NCI-H2196 treated with DMSO at 0.1 percent for 48 hours (cell line): ENCODE data around the gene CACNB4.
"Not testable (repeated sequence)": the region's sequence is repeated elsewhere in the genome, so short reads cannot be mapped to it uniquely, and the experiment has no call there.

Experiments used
- DNase-seq: peaks from one replicate; lab custom pipeline; 2025; ENCODE audit not compliant: unreplicated experiment; lab: John Stamatoyannopoulos, UW

The CACNB4 gene

DNA sequence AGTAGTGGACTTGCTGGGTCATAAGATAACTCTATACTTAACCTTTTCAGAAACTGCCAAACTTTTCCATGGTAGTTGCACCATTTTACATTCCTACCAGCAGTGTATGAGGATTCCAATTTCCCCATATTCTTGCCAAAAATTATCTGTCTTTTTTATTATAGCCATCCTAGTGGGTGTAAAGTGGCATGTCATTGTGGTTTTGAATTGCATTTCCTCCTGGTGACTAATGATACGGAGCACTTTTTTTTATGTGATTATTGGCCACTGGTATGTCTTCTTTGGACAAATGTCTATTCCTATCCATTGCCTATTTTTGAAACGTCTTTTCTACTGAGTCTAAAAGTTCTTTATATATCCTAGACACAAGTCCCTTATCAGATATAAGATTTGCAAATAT lies 44.3 kb downstream of the CACNB4 start:
- DNase-seq: no peak

DNA sequence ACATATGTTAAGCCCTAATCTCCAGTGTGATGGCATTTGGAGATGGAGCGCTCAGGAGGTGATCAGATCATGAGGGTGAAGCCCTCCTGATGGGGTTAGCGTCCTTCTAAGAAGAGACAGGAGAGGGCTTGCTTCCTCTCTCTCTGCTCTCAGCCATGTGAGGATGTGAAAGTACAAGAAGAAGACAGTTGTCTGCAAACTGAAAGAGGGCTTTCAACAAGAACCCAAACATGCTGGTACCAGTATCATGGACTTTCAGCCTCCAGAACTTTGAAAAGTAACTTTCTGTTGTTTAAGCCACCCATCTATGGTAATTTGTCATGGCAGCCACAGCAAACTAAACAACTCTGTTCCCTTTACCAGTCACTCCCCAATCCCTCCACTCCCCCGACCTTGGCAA lies 47.4 kb downstream of the CACNB4 start:
- DNase-seq: no peak

DNA sequence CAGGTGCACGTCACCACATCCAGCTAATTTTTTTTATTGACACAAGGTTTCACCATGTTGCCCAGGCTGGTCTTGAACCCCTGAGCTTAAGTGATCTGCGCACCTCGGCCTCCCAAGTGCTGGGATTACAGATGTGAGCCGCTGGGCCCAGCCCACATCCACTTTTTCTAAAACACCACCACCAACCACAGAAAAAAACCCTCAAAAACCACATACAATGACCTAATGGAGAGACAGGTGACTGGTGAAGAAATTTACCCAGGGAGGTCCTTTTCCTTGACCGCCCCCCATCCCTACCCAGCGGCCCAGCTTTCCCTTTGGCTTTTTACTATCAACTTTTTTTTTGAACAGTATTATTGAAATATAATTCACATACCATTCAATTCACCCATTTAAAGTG lies 47.9 kb downstream of the CACNB4 start:
- DNase-seq: no peak

DNA sequence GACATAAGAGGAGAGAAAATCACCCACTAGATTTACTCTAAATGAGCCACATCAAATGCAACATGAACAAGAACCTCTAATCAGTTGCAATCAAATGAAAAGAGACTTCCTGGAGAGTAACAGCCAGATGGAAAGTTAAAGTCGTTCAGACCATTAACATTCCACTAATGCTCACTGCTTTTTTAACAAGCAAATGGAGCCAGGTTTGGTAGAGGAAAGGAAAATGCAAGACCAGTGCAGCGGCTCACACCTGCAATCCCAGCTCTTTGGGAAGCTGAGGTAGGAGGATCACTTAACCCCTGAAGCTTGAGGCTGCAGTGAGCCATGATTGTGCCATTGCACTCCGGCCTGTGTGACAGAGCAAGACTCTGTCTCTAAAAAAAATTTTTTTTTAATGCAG lies 48.5 kb downstream of the CACNB4 start:
- DNase-seq: no peak

DNA sequence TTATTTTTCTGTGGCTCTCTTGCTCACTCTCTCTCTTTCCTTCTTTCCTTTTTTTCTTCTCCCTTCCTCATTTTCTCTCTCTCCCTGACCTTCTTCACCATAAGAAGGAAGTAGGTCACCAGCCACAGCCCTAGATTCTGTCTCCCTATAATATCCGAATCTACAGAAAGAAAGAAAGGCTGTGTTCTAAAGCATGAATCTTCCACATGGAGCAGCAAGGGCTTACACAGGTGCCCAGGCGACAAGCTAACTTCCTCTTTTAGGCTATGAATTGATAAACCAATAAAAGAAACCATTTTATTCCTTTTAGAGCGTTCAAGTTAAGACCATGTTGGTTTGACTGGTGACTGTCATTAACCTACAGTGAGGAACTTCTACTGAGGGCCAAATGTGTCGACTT lies 49.3 kb downstream of the CACNB4 start:
- DNase-seq: no peak

DNA sequence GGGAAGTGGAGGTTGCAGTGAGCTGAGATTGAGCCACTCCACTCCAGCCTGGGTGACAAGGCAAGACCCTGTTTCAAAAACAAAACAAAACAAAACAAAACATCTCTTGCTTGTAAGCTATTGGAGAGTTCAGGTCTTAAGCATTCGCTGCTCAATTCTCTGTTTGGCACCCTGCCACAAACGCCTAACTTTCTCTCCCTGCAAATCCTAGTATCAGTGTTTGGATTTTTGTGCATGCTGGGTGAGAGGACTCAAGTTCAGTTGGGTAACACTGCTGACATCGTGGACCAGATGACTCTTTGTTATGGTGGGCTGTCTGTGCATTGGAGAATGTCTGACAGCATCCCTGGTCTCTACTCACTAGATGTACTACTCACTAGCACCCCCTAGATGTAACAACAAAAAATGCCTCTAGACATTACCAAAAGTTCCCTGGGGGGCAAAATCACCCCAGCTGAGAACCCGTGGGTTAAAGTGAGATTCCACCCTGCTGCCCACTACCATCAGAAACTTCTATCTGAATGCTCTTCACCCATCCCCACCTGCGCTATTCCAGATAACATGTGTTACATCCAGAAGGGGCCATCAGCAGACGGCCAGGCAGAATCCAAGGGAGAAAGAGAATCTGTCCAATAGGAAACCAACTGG lies 50.9 kb downstream of the CACNB4 start:
- no peak for DNase-seq

DNA sequence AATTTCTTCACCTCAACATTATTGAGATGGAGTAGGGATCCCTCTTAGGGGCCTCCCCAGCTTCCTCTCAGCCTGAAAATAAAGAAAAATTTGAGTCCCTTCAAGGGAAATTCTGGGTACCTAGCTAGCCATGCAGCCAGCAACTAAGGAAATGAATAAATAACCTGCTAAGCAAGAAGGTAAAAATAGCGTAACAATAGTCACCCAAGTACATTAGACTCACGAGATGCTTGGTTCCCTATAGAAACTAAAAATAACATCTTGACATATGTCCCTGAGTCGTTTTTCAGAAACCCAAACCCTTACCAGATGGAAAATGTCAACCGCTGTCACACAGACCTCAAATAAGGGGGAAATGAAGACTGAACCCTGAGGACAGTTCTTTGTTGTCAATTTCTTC lies 51.9 kb downstream of the CACNB4 start:
- no peak for DNase-seq

DNA sequence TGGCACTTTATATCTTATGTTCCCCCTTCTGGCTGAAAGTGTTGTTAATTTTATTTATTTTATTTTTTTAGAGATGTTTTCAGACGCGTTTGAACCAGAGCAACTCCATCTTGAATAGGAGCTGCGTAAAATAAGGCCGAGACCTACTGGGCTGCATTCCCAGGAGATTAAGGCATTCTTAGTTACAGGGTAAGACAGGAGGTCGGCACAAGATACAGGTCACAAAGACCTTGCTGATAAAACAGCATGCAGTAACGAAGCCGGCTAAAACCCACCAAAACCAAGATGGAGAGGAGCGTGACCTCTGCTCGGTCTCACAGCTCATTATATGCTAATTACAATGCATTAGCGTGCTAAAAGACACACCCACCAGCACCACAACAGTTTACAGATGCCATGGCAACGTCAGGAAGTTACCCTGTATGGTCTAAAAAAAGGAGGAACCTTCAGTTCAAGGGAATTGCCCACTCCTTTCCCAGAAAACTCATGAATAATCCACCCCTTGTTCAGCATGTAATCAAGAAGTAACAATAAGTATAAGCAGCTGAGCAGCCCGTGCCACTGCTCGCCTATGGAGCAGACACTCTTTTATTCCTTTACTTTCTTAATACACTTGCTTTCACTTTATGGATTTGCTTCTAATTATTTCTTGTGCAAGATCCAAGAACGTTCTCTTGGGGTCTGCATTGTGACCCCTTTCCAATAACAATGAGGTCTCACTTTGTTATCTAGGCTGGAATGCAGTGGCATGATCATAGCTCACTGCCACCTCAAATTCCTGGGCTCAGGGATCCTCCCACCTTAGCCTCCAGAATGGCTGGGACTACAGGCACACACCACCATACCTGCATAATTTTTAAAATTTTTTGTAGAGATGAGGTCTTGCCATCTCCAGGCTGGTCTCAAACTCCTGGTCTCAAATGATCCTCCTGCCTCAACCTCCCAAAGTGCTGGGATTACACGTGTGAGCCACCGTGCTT lies 55.9 kb downstream of the CACNB4 start:
- no peak for DNase-seq

DNA sequence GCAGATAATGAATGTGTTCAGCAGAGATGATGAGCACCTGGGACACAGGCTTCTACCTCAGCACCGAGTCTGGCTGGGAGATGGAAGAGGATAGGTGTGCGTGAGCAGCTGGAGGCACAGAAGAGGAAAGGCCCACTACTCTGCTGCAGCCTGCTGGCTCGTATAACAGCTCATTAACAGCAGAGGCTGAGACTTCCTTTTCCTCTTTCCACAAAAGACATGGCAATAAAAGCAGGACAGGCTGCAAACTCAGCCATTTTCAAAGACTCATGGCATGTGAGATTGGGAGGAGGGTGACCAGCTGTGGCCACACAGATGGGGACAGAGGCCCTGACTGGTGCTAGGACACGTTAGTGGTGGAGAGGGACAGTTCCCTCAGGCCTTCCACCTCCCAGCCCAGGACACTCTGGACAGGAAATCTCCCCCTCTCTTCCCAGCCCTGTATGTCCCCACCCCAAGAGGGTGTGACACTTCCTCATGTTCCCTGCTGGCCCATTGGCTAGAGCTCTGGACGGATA lies 60.3 kb downstream of the CACNB4 start:
- DNase-seq: no peak

DNA sequence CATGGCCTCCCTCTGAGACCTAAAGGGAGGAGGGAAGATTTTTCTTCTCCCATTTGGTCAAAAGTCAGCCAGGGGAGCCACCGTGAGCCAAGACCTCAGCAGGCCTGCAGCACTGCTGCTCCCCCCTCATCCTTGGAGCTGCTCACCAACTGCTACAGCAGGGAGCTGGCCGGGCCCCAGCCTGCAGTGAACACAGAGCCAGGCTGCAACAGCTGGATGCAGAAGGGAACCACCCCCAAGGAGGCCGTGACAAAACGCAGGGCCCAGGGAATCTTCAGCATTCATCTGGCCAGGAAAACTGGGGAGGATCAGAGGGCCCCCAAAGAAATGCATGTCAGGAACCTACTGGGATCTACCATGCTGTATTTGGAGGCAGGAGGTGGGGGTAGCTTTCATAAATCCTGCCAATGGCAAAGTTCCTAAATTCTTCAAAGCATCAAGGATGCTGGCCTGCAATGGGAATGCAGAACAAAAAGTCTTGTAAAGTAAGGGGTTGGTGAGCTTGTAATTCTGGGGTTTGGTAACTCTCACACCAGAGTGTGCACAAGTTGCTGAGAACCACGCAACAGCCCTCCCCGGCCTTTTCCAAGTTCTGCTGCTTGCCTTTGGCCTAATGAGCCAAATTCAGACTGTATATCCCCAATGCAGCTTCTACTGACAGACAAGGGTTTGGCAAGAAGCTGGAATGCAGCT lies 61.0 kb downstream of the CACNB4 start:
- no peak for DNase-seq

DNA sequence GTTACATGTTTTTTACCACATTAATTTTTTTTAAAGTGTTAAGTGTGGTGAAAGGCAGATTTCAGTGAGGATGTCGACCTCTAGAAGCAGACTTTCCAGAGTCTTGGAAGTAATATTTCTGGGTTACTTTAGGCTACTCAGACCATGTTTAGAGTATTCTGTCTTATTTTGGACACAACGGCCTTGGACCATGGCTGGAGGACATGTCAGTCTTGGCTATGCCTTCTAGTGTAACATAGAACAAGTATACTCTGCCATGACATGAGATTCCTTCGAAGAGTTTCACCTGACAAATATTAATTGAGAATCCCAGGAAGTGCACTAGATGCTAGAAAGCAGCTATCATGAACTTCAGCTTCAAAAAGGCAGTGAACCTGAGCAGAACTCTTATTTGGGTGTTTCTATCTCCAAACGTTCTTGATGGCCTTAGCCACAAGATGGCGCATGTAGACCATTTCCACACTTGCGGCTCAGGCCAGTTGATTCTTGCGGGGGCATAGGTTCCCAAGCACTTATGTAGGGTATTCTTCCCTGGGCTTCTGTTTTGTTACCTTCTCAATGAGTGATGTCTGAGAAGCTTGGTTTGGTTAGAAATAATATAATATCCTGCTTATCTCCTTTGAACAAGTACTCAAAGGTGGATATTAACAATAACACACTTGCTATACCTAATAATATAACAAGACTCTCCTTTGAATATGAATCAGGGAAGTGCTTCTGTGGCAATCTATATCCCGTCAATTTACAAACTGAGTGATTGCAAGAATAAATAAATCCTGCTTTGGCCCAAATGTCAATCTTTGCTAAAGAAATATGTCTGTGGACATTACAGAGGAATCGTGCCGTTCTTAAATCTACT lies 62.0 kb downstream of the CACNB4 start:
- peak; percentile 19 for DNase-seq

DNA sequence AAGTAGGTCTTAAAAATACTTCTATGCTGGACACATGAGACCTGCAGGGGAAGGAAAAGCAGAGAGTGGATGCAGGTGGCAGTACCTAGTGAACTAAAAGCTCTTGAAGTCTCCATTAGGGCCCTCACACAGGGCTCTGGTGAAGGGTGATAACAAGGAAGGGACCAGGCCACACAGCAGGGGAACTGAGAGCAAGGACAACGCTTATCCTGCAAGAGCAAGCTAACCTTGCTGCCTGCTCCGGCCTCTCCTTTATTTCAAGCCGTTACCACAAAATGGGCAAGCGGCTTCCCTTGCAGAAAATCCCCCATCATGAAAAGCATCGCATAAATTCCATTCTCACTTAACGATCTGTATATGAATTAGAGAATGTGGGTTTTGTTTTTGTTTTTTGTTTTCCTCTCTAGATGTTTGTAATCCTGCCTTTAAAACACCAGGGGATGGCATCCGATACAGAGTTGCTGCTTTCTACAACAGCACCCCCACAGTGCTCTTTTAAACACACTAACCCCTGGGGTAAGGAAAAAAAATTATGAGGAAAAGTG lies 64.5 kb downstream of the CACNB4 start:
- DNase-seq: no peak

DNA sequence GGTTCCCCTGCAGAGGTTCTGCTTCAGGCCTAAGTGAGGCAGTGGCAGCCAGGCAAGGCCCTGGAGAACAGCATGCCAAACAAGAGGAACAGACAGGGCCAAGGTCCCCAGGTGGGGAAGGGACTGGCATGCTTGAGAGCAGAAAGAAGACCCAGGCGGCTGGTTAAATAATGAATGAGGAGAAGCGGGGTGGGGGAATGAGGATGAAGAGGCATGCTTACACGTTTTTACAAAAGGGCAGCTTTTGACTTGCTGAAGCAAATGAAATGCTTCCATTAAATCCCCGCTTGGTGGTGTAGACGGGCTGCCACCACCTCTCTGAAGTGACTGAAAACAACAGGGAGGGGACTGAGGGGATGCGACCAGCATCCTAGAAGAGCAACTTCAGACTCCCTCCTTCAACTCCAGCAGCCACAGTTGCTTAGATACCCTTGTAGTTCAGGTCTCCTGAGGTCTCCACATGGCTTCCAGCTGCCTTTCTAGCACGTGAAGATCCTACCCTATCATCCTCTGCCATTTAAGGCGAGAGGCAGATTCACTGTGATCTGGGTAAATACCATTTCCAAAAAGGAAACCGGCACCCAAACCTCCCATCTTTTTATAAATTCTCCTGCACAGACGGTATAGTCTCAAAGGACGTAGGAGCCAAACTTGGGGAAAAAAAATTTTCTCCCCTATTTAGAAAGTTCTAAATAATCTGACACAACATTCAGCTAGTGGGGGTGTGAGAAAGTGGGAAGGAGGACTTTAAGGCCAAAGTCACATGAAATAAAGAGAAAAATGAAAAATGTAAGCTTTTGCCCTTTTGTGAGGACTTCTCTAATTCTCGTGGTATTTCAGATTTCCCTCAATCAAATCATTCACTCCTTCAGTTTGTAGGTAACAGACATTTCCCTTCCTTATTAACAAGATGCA lies 65.6 kb downstream of the CACNB4 start:
- DNase-seq: no peak

DNA sequence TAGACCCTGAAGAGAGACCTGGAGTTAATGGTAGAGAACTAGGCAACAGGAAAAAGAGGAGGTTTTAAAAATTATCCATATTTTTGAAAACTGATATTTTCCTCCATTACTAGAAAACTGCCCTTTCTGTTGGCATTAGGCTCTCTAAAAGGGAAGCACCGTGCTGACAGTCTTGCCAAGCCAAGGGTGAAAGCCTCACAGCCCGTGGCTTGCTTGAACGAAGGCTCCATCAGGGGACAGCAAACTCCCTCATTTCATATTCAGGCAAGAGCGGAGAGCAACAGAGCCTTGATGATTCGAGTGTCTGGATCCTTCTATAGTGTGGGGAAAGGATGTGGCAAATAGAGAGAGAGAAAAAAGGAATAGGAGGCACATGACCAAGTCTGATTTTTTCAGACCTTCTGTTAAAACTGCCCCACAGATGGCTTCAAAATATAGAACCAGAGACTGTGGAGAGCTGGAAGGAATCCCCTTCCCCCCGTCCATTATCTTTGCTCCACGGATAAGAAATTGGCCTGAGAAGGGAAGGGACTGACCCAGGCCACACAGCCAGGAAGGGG lies 67.0 kb downstream of the CACNB4 start:
- no peak for DNase-seq

DNA sequence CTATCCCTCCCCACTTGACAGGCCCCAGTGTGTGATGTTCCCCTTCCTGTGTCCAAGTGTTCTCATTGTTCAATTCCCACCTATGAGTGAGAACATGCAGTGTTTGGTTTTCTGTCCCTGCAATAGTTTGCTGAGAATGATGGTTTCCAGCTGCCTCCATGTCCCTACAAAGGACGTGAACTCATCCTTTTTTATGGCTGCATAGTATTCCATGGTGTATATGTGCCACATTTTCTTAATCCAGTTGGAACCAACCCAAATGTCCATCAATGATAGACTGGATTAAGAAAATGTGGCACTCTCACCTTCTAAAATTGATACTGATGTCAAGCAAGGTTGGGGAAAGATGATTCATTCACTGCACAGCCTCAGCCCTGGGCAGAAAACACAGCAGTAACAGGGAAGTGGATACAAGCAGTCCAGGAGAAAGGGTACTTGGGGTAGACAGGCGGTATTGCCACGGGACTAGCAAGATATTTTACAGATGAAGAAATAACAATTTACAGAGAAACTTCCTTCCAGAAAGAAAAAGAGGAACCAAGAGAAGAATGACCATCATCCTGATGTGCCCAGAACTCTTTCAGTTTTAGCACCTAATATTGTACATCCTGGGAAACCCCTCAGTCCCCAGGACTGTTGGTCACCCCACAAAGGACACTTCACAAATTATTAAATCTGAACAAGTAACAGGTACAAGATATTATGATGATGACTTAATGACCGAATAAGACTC lies 68.1 kb downstream of the CACNB4 start:
- DNase-seq: not testable (repeated sequence)

DNA sequence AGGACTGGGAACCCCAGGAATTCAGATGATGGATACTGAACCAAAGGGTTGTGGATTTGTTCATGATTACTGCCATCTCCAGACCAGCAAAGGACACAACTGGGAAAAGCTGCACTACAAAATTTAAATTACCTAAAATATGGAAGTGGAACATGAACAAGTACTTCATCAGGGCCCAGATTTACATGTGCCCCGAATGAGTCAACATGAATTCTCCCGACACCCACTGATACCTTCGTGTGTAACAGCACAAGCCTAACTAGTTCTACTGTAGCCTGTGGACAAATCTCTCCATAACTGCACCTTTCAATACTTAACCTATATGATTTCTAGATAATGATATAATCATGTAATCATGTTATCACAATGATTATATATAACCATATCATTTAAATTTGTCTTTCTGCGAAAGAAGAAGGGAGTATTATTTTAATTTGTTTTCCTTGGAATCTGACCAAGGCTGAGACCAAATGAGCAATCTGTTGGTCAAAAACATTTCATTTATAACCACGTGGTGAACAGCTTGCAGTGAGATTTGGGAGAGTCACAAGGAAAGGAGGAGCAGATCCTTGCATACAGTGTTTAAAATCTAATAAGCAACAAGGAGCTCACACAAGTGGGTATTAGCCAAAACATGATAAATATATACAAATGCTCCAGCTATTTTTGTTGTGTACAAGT lies 70.5 kb downstream of the CACNB4 start:
- no peak for DNase-seq

DNA sequence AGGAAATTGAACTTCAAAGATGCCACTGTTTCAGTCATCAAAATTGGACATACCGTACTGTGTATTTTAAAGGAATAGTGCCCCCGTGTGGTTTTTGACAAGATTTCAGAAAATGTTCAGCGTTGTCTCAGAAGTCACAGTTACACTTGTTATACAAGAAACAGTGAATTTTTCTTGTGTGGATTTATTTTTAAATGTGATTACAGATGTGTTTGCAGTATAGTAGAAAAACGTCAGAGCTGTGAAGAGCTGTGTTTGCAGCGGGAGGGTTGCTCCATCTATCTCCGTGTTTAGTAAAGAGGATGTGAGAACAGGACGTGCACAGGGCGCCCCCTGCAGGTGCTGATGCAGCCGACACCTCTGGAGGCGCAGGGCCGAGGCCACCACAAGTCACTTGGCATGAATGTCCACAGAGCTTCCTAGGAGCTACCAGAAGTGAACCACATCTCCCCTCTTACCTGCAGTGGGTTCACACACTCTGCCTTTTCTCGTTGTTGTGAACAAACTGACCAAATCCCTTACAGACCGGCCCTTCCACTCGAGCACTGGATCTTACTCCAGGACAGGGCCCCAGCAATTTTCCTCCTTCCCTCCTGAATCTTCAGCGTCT lies 73.1 kb downstream of the CACNB4 start:
- DNase-seq: peak; percentile 64
